HepG2 (cell line): ENCODE measurements around the gene HRH3. TPM values are rescaled to one million over a fixed set of nuclear protein-coding genes. Genes with fewer than 3 reads are reported as not detected.

Experiments used
- ATAC-seq: fragments of 200-7000 bp; cut with Tn5 transposase; 3 replicates; pipeline ENCODE4 v1.9.1; 2020; ENCODE audit warnings: mild to moderate bottlenecking, moderate library complexity
- BruUV-seq: library from RNA; stranded (reverse); fragments of 400-500 nt; replicated peaks from 2 replicates; lab custom pipeline; 2021; lab: Mats Ljungman, UMichigan
- CTCF ChIA-PET: fragments of 300-600 bp; formaldehyde crosslinking; extraction: SDS; loops from one replicate; lab custom pipeline; 2021; ENCODE audit warnings: low total read pairs, inconsistent platforms, low intra/inter-chr PET ratio; lab: Yijun Ruan, JAX
- POLR2A ChIA-PET: fragments of 350-600 bp; sonication (Branson Sonifier 250); formaldehyde crosslinking; loops from one replicate; lab custom pipeline; 2020; ENCODE audit warnings: antibody characterized with exemption, inconsistent platforms; lab: Yijun Ruan, JAX
- DNase-seq: peaks from one replicate; pipeline ENCODE4 v3.0.0-alpha.2; 2015; ENCODE audit warnings: low spot score
- FAIRE-seq: peaks from 3 replicates; lab custom pipeline; 2011; peaks lifted over from hg19 to GRCh38; lab: Jason Lieb, UNC
- H2AFZ ChIP-seq: one replicate; pipeline ENCODE4 v1.6.1; 2011; ENCODE audit warnings: low read length, inconsistent platforms
- H3K27ac ChIP-seq: fragments of 300-600 bp; 3 replicates; pipeline ENCODE4 v1.8.0; 2011; ENCODE audit warnings: mixed run types, mild to moderate bottlenecking, mixed read lengths, low read length, inconsistent platforms; ENCODE audit not compliant: insufficient read depth; ENCODE audit errors: extremely low read length
- H3K27me3 ChIP-seq, 2 experiments: fragments of 200-600 bp in 1 of 2; 2 replicates in 1 of 2; 3 replicates in 1 of 2; pipeline versions ENCODE4 v1.6.0 to v1.8.0; 2011; ENCODE audit warnings: low read length in 2 of 2, mild to moderate bottlenecking in 2 of 2, moderate library complexity in 2 of 2, inconsistent platforms in 1 of 2; ENCODE audit not compliant: insufficient read depth in 2 of 2, control insufficient read depth in 1 of 2
- H3K36me3 ChIP-seq, 2 experiments: fragments of 200-600 bp in 1 of 2; replicated peaks in 1 of 2; 2 replicates in 1 of 2; 3 replicates in 1 of 2; pipeline versions ENCODE4 v1.5.1 to v1.8.0; 2011; ENCODE audit warnings: low read length in 2 of 2, inconsistent platforms in 1 of 2; ENCODE audit not compliant: insufficient read depth in 2 of 2, control insufficient read depth in 1 of 2
- H3K4me1 ChIP-seq: 2 replicates; pipeline ENCODE4 v1.5.1; 2012; ENCODE audit warnings: low read length, inconsistent platforms; ENCODE audit not compliant: insufficient read depth
- H3K4me2 ChIP-seq: 2 replicates; pipeline ENCODE4 v1.6.0; 2011; ENCODE audit warnings: low read depth, low read length, inconsistent platforms
- H3K4me3 ChIP-seq, 3 experiments: fragments of 200-600 bp in 1 of 3; sonication (generic), shearing (Covaris generic) in 1 of 3; replicated peaks in 1 of 3; 2 replicates each; pipeline ENCODE4 v1.5.1; 2011 to 2016; ENCODE audit warnings: low read length in 3 of 3, inconsistent platforms in 2 of 3, low read depth in 2 of 3, mild to moderate bottlenecking in 2 of 3, control low read depth in 1 of 3, mixed read lengths in 1 of 3; ENCODE audit not compliant: insufficient read depth in 1 of 3
- H3K79me2 ChIP-seq: one replicate; pipeline ENCODE4 v1.6.1; 2011; ENCODE audit warnings: low read length, inconsistent platforms; ENCODE audit not compliant: insufficient read depth
- H3K9ac ChIP-seq: 2 replicates; pipeline ENCODE4 v1.6.0; 2011; ENCODE audit warnings: mild to moderate bottlenecking, low read depth, low read length, inconsistent platforms; ENCODE audit not compliant: insufficient read depth
- H3K9me3 ChIP-seq: 2 replicates; pipeline ENCODE4 v1.5.1; 2012; ENCODE audit warnings: mild to moderate bottlenecking, low read length
- H4K20me1 ChIP-seq: 2 replicates; pipeline ENCODE4 v1.6.0; 2011; ENCODE audit warnings: inconsistent platforms, mild to moderate bottlenecking, low read length, moderate library complexity; ENCODE audit not compliant: insufficient read depth
- EEA1 ChIP-seq: sonication (generic); formaldehyde crosslinking; IDR thresholded peaks from 2 replicates; pipeline ENCODE4 v1.5.1; 2020; ENCODE audit warnings: mild to moderate bottlenecking, missing genetic modification reagents, borderline replicate concordance
- FOXO1 ChIP-seq: sonication (generic); formaldehyde crosslinking; IDR thresholded peaks from 2 replicates; pipeline ENCODE4 v1.4.0; 2020; ENCODE audit warnings: missing genetic modification reagents
- HHEX ChIP-seq: IDR thresholded peaks from 2 replicates; pipeline ENCODE4 v1.6.1; 2016; ENCODE audit warnings: control low read depth
- HIVEP1 ChIP-seq: sonication (generic); formaldehyde crosslinking; IDR thresholded peaks from 2 replicates; pipeline ENCODE4 v1.4.0; 2020; ENCODE audit warnings: mild to moderate bottlenecking, missing genetic modification reagents
- MAFK ChIP-seq, 2 experiments: IDR thresholded peaks in 1 of 2; conservative IDR thresholded peaks in 1 of 2; 2 replicates each; pipeline ENCODE4 v1.6.1; 2011; ENCODE audit warnings: improper control_type of control experiment in 2 of 2, low read length in 2 of 2
- RBFOX2 ChIP-seq: fragments of 200-400 bp; formaldehyde crosslinking; IDR thresholded peaks from 2 replicates; pipeline ENCODE4 v1.6.1; 2017; ENCODE audit warnings: low read depth, mild to moderate bottlenecking, low read length
- RXRA ChIP-seq: sonication (generic); formaldehyde crosslinking; IDR thresholded peaks from 2 replicates; pipeline ENCODE4 v1.5.1; 2020; ENCODE audit warnings: missing genetic modification reagents
- SIN3B ChIP-seq: fragments of 150-350 bp; IDR thresholded peaks from 2 replicates; pipeline ENCODE4 v1.6.1; 2014; ENCODE audit warnings: low read length
- TOE1 ChIP-seq: sonication (generic); formaldehyde crosslinking; IDR thresholded peaks from 2 replicates; pipeline ENCODE4 v1.4.0; 2020; ENCODE audit warnings: mild to moderate bottlenecking, missing genetic modification reagents
- U2AF1 ChIP-seq: fragments of 200-400 bp; formaldehyde crosslinking; optimal IDR thresholded peaks from 2 replicates; pipeline ENCODE3; 2017; ENCODE audit warnings: mild to moderate bottlenecking, low read depth, low read length
- ZNF468 ChIP-seq: sonication (generic); formaldehyde crosslinking; IDR thresholded peaks from 2 replicates; pipeline ENCODE4 v1.8.0; 2022; ENCODE audit warnings: mild to moderate bottlenecking, moderate library complexity, missing genetic modification reagents
- ZNF781 ChIP-seq: sonication (generic); formaldehyde crosslinking; IDR thresholded peaks from 2 replicates; pipeline ENCODE4 v1.5.1; 2020; ENCODE audit warnings: borderline replicate concordance, mild to moderate bottlenecking, missing genetic modification reagents; ENCODE audit errors: not compliant biosample characterization
- WGBS: methylation state at CpG from one replicate; pipeline ENCODE4 v1.1.6; 2017; ENCODE audit warnings: low lambda C conversion rate; 5-methylcytosine and 5-hydroxymethylcytosine counted together
- in situ Hi-C: cut with HindIII; loops from 2 replicates; pipeline ENCODE4 v1.10.0; 2017; ENCODE audit warnings: low pct_unique_long_range_greater_than_20kb; ENCODE audit not compliant: extremely low pct_ligation_motif_present
- intact Hi-C: fragments of 100-400 bp; cut with micrococcal nuclease; formaldehyde crosslinking; loops from one replicate; pipeline ENCODE4 v1.10.0; 2022; ENCODE audit not compliant: unreplicated experiment
- polyA plus RNA-seq, 8 experiments: library from polyadenylated mRNA; depleted of rRNA in 3 of 8; stranded (reverse) in 7 of 8; unstranded in 1 of 8; fragments of >200 nt; fragmentation: Illumina TruSeq in 4 of 8; extraction: Trizol in 4 of 8; gene quantifications; 2 replicates each; pipeline versions ENCODE4 v1.2.1 to v1.2.3, GENCODE V29; 2011 to 2016; ENCODE audit warnings: low read depth in 4 of 8, missing spikeins in 1 of 8, mixed read lengths in 1 of 8; ENCODE audit not compliant: insufficient read depth in 1 of 8
- total RNA-seq, 5 experiments: library from RNA; depleted of rRNA; stranded (reverse); fragments of >200 nt; fragmentation: Illumina TruSeq; extraction: Trizol; gene quantifications; 2 replicates each; pipeline ENCODE4 v1.2.3, GENCODE V29; 2016; ENCODE audit warnings: low read depth in 1 of 5
- TF ChIP-seq, protein P1 (sequence below): sonication (generic); formaldehyde crosslinking; IDR thresholded peaks from 2 replicates; pipeline ENCODE4 v1.4.0; 2020; ENCODE audit warnings: low read depth, mild to moderate bottlenecking, missing genetic modification reagents
- TF ChIP-seq, protein P2 (sequence below): sonication (generic); formaldehyde crosslinking; IDR thresholded peaks from 2 replicates; pipeline ENCODE4 v1.4.0; 2020; ENCODE audit warnings: missing genetic modification reagents, low read depth, mild to moderate bottlenecking, borderline replicate concordance
- TF ChIP-seq, protein P3 (sequence below): sonication (generic); formaldehyde crosslinking; IDR thresholded peaks from 2 replicates; pipeline ENCODE4 v1.8.0; 2023; ENCODE audit warnings: mild to moderate bottlenecking, missing genetic modification reagents

HRH3 gene
- total and polyA plus RNA-seq, 2 of the 13 experiments (the other 11 are each of a cell fraction or from before 2014, with no cell fraction given), result 0.18 TPM; not detected in 1

DNA sequence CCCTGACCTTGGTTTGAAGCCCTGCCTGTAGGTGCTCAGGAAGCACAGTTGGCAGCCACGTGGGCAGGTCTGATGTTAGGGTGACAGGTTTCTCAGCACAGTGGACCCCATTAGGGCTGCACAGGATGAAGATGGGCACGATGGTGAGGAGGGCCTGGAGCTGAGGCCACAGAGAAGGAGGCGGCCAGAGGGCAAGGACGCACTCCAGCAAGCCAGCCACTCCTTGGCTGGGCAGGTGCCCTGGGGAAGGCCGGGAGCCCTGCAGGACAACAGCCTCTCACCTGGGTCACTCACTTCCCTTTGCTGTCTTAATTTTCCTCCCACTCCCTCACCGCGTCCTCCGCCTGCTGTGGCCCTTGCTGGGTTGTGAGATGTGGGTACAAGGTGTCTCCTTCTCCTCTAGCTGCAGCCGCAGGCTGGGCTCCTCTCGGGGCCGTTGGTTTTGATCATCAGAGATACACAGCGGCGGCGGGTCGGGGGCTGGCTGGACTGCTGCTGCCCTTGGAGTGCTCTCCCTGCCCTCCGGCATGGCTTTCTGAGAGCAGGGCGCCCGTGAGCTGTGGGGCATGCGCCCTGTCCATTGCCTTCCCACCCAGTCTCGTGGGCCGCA lies 23.9 kb upstream of the HRH3 start:
- H3K4me2 ChIP-seq, result no peak overlapping the region
- H3K9me3 ChIP-seq, result no peaks in the 10 kb centered on the region
- 92% methylated on average over 21 of the region's 21 CpGs for WGBS
- in situ Hi-C loops, result no loop called here
- H3K36me3 ChIP-seq, result peaks cover 17 to 22% of the 10 kb centered on the region in 2 experiments; a peak in 4 of 5 replicates
- no peak overlapping the region for H3K4me3 ChIP-seq
- no peak for ATAC-seq
- H3K4me1 ChIP-seq, result peaks cover 58% of the 10 kb centered on the region
- BruUV-seq, result no TSS peak
- no peak for DNase-seq
- FAIRE-seq, result no peak
- intact Hi-C loops, result no loop called here
- TF ChIP-seq MAFK (conservative IDR thresholded peaks at IDR 0.05 in 1 of 2, IDR thresholded peaks at IDR 0.05 in 1 of 2; ENCODE audit: low read length in 2 of 2) (no peak), RXRA (CRISPR knock-in tag) (0 out of 2 replicates have a peak, but pooled peaks have one; percentile 9), RBFOX2 (0 out of 2 replicates have a peak, but pooled peaks have one; percentile 25), TOE1 (CRISPR knock-in tag) (no peak), U2AF1 (no peak), ZNF781 (CRISPR knock-in tag) (no peak), SIN3B (no peak), ZNF468 (CRISPR knock-in tag) (no peak), HHEX (CRISPR knock-in tag) (no peak), HIVEP1 (CRISPR knock-in tag) (peak; percentile 50; the same call in 1 of the 2 replicates), FOXO1 (CRISPR knock-in tag) (no peak), EEA1 (CRISPR knock-in tag) (0 out of 2 replicates have a peak, but pooled peaks have one; percentile 30)
- TF ChIP-seq, protein P1, sequence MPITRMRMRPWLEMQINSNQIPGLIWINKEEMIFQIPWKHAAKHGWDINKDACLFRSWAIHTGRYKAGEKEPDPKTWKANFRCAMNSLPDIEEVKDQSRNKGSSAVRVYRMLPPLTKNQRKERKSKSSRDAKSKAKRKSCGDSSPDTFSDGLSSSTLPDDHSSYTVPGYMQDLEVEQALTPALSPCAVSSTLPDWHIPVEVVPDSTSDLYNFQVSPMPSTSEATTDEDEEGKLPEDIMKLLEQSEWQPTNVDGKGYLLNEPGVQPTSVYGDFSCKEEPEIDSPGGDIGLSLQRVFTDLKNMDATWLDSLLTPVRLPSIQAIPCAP (CRISPR knock-in tag), result no peak
- TF ChIP-seq, protein P2, sequence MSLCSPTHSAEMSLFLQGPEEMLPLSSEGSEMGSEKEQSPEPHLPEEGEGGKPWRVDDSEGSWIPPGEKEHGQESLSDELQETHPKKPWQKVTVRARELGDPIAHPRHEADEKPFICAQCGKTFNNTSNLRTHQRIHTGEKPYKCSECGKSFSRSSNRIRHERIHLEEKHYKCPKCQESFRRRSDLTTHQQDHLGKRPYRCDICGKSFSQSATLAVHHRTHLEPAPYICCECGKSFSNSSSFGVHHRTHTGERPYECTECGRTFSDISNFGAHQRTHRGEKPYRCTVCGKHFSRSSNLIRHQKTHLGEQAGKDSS, result 0 out of 2 replicates have a peak, but pooled peaks have one; percentile 27
- TF ChIP-seq, protein P3, sequence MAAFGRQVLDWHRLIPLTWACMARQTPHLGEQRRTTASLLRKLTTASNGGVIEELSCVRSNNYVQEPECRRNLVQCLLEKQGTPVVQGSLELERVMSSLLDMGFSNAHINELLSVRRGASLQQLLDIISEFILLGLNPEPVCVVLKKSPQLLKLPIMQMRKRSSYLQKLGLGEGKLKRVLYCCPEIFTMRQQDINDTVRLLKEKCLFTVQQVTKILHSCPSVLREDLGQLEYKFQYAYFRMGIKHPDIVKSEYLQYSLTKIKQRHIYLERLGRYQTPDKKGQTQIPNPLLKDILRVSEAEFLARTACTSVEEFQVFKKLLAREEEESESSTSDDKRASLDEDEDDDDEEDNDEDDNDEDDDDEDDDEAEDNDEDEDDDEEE (CRISPR knock-in tag), result peak; percentile 40; the same call in 1 of the 2 replicates
- H4K20me1 ChIP-seq, result peaks cover 88% of the 10 kb centered on the region
- ChIA-PET CTCF (no interaction called here), POLR2A (no interaction called here)
- no peaks in the 10 kb centered on the region; a peak in 1 of 5 replicates for H3K27me3 ChIP-seq
- no peak overlapping the region for H3K27ac ChIP-seq
- no peak overlapping the region for H2AFZ ChIP-seq
- peaks cover 86% of the 10 kb centered on the region for H3K79me2 ChIP-seq
- no peak overlapping the region for H3K9ac ChIP-seq
